Measurements from ENCODE around the gene LHFPL5.

Gene LHFPL5

DNA sequence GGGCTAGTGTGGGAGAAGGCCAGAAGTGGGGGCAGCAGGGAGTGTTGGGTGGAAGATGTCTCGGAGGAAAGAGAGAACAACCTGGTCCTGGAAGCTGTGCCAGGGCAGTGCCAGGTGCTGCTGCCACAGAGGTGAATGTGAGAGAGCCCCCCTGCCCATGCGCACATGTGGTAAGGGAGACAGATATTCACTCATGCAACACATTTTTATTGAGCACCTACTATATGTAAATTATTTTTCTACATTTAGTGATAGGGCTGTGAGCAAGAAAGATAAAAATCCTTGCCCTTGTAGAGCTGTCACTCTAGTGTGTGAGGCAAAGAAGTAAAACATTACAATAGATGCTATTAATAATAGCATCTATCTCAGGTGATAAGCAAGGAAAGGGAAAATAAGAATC, 23.9 kb upstream of the LHFPL5 start:
- ChIA-PET CTCF (no interaction called here), POLR2A (no interaction called here)
- Histone ChIP-seq H3K27me3 (replicated peaks in 2 of 5; ENCODE audit: control insufficient read depth in 4 of 5, insufficient read depth in 5 of 5, low read length in 4 of 5) (peaks cover 1 to 33% (median 8%) of the 10 kb centered on the region in 5 experiments), H3K9me3 (ENCODE audit: control extremely low read depth in 1 of 5, control insufficient read depth in 4 of 5, insufficient read depth in 2 of 5, low read depth in 1 of 5, low read length in 4 of 5) (no peaks in the 10 kb centered on the region), H3K27ac (ENCODE audit: insufficient read depth in 1 of 2, low read depth in 1 of 2, low read length in 2 of 2, poor library complexity in 1 of 2, severe bottlenecking in 2 of 2) (no peak overlapping the region), H3K4me1 (ENCODE audit: control extremely low read depth in 1 of 4, control insufficient read depth in 4 of 4, insufficient read depth in 4 of 4, low read length in 3 of 4) (peaks cover 0 to 7% (median 5%) of the 10 kb centered on the region in 4 experiments), H3K36me3 (ENCODE audit: control insufficient read depth in 4 of 4, insufficient read depth in 4 of 4, low read length in 3 of 4) (no peaks in the 10 kb centered on the region), H3K4me3 (ENCODE audit: control insufficient read depth in 1 of 7, extremely low read depth in 1 of 7, insufficient read depth in 4 of 7, low read depth in 2 of 7, low read length in 6 of 7) (no peak overlapping the region)
- WGBS (ENCODE audit: insufficient coverage) = 100% methylated on average over 1 of the region's 2 CpGs
- no peak for DNase-seq

DNA sequence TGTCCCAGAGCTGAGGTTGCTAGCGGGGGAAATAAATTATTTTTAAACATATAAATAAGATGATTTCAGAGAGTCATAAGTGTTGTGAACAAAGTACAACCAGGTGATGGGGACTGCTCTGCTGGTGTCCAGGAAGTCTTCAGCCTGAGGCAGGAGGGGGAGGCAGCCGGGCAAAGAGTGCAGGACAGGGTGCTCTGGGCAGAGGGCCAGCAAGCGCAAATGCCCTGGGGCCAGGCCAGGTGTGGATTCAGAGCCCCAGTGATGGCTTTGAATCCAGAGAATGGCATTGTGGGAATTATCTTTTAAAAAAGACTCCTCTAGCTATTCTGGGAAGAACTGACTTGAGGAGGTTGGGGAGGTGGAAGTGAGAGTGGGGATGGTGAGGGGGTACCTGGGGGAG, 22.7 kb upstream of the LHFPL5 start:
- 83% methylated on average over 2 of the region's 3 CpGs for WGBS (ENCODE audit: insufficient coverage)
- CTCF ChIA-PET = no interaction called here
- POLR2A ChIA-PET = no interaction called here
- Histone ChIP-seq H3K9me3 (ENCODE audit: control extremely low read depth in 1 of 5, control insufficient read depth in 4 of 5, insufficient read depth in 2 of 5, low read depth in 1 of 5, low read length in 4 of 5) (no peaks in the 10 kb centered on the region), H3K27ac (ENCODE audit: insufficient read depth in 1 of 2, low read depth in 1 of 2, low read length in 2 of 2, poor library complexity in 1 of 2, severe bottlenecking in 2 of 2) (no peak overlapping the region), H3K4me3 (ENCODE audit: control insufficient read depth in 1 of 7, extremely low read depth in 1 of 7, insufficient read depth in 4 of 7, low read depth in 2 of 7, low read length in 6 of 7) (no peak overlapping the region), H3K27me3 (replicated peaks in 2 of 5; ENCODE audit: control insufficient read depth in 4 of 5, insufficient read depth in 5 of 5, low read length in 4 of 5) (peaks cover 2 to 34% (median 16%) of the 10 kb centered on the region in 5 experiments), H3K36me3 (ENCODE audit: control insufficient read depth in 4 of 4, insufficient read depth in 4 of 4, low read length in 3 of 4) (no peaks in the 10 kb centered on the region), H3K4me1 (ENCODE audit: control extremely low read depth in 1 of 4, control insufficient read depth in 4 of 4, insufficient read depth in 4 of 4, low read length in 3 of 4) (peaks cover 0 to 3% (median 1%) of the 10 kb centered on the region in 4 experiments)
- DNase-seq = no peak

DNA sequence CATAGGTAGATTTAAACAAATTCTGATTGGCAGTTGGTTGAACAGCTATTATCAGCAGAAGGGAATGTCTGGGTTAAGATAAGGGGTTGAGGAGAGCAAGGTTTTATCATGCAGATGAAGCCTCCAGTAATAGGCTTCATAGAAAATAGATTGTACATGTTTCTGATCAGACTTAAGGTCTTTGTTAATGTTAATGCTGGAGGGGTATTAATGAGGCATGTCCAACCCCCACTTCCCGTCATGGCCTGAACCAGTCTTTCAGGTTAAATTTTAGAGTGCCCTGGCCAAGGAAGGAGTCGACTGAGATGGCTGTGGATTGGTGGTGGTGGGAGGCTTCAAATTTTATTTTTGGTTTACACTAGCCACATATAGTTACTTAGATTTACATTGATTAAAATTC, 21.0 kb upstream of the LHFPL5 start:
- H3K4me1 ChIP-seq (ENCODE audit: control extremely low read depth in 1 of 4, control insufficient read depth in 4 of 4, insufficient read depth in 4 of 4, low read length in 3 of 4) = peaks cover 0 to 3% (median 1%) of the 10 kb centered on the region in 4 experiments
- no CpG with 5 or more reads among the region's 2 CpGs for WGBS (ENCODE audit: insufficient coverage)
- H3K9me3 ChIP-seq (ENCODE audit: control extremely low read depth in 1 of 5, control insufficient read depth in 4 of 5, insufficient read depth in 2 of 5, low read depth in 1 of 5, low read length in 4 of 5) = no peaks in the 10 kb centered on the region
- no peak for DNase-seq
- CTCF ChIA-PET = no interaction called here
- no peak overlapping the region for H3K27ac ChIP-seq (ENCODE audit: insufficient read depth in 1 of 2, low read depth in 1 of 2, low read length in 2 of 2, poor library complexity in 1 of 2, severe bottlenecking in 2 of 2)
- H3K36me3 ChIP-seq (ENCODE audit: control insufficient read depth in 4 of 4, insufficient read depth in 4 of 4, low read length in 3 of 4) = no peaks in the 10 kb centered on the region
- peaks cover 5 to 50% (median 25%) of the 10 kb centered on the region in 5 experiments for H3K27me3 ChIP-seq (replicated peaks in 2 of 5; ENCODE audit: control insufficient read depth in 4 of 5, insufficient read depth in 5 of 5, low read length in 4 of 5)
- POLR2A ChIA-PET = no interaction called here
- H3K4me3 ChIP-seq (ENCODE audit: control insufficient read depth in 1 of 7, extremely low read depth in 1 of 7, insufficient read depth in 4 of 7, low read depth in 2 of 7, low read length in 6 of 7) = no peak overlapping the region

DNA sequence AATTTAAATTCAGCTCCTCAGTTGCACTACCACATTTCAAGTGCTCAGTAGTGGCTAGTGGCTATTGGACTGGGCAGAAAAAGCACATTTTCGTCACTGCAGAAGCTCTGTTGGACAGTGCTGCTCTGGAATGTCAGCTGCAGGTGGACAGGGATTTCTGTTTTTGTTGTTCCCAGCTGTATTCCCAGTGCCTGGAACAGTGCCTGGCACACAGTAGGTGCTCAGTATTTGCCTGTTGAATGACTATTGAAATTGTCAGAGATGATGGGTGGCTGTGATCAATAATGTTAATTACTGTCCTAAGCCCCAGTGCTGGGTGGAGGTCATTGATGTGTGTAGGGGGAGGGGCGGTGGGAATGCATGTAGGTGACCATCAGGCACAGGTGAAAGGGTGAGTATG, 18.9 kb upstream of the LHFPL5 start:
- CTCF ChIA-PET = interaction anchor here (1.0 kb wide), 1 partner anchor 18 kb away, joined by 3 read pairs; no protein-coding TSS in a partner anchor
- 77% methylated on average over 2 of the region's 2 CpGs for WGBS (ENCODE audit: insufficient coverage)
- POLR2A ChIA-PET = no interaction called here

DNA sequence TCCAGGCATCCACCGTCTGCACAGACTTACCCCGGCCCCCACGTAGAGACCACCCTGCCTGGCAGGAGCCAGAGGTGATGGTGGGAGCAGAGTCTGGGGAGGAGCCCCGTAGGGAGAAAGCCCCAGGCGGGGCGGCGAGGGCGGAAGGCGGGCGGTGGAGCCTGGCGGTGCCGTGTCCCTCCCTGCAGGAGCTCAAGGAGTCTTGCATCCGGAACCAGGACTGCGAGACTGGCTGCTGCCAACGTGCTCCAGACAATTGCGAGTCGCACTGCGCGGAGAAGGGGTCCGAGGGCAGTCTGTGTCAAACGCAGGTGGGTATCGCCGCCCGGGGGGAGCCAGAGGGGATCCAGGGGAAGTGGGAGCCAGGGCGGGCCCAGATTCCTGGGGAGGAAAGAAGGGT, 18.3 kb upstream of the LHFPL5 start:
- ChIA-PET POLR2A (interaction anchor here (0.5 kb wide), 1 partner anchor 35 kb away, joined by 4 read pairs; no protein-coding TSS in a partner anchor), CTCF (interaction anchor here (1.0 kb wide), 1 partner anchor 19 kb away, joined by 3 read pairs; no protein-coding TSS in a partner anchor)

More for the DNA sequence above, 18.9 kb upstream of the LHFPL5 start:
- no peaks in the 10 kb centered on the region for H3K36me3 ChIP-seq (ENCODE audit: control insufficient read depth in 4 of 4, insufficient read depth in 4 of 4, low read length in 3 of 4)
- no peaks in the 10 kb centered on the region for H3K9me3 ChIP-seq (ENCODE audit: control extremely low read depth in 1 of 5, control insufficient read depth in 4 of 5, insufficient read depth in 2 of 5, low read depth in 1 of 5, low read length in 4 of 5)
- no peak overlapping the region for H3K4me3 ChIP-seq (ENCODE audit: control insufficient read depth in 1 of 7, extremely low read depth in 1 of 7, insufficient read depth in 4 of 7, low read depth in 2 of 7, low read length in 6 of 7)
- peaks cover 0 to 3% (median 1%) of the 10 kb centered on the region in 4 experiments for H3K4me1 ChIP-seq (ENCODE audit: control extremely low read depth in 1 of 4, control insufficient read depth in 4 of 4, insufficient read depth in 4 of 4, low read length in 3 of 4)
- peaks cover 8 to 52% (median 27%) of the 10 kb centered on the region in 5 experiments for H3K27me3 ChIP-seq (replicated peaks in 2 of 5; ENCODE audit: control insufficient read depth in 4 of 5, insufficient read depth in 5 of 5, low read length in 4 of 5)
- DNase-seq = no peak
- H3K27ac ChIP-seq (ENCODE audit: insufficient read depth in 1 of 2, low read depth in 1 of 2, low read length in 2 of 2, poor library complexity in 1 of 2, severe bottlenecking in 2 of 2) = no peak overlapping the region

DNA sequence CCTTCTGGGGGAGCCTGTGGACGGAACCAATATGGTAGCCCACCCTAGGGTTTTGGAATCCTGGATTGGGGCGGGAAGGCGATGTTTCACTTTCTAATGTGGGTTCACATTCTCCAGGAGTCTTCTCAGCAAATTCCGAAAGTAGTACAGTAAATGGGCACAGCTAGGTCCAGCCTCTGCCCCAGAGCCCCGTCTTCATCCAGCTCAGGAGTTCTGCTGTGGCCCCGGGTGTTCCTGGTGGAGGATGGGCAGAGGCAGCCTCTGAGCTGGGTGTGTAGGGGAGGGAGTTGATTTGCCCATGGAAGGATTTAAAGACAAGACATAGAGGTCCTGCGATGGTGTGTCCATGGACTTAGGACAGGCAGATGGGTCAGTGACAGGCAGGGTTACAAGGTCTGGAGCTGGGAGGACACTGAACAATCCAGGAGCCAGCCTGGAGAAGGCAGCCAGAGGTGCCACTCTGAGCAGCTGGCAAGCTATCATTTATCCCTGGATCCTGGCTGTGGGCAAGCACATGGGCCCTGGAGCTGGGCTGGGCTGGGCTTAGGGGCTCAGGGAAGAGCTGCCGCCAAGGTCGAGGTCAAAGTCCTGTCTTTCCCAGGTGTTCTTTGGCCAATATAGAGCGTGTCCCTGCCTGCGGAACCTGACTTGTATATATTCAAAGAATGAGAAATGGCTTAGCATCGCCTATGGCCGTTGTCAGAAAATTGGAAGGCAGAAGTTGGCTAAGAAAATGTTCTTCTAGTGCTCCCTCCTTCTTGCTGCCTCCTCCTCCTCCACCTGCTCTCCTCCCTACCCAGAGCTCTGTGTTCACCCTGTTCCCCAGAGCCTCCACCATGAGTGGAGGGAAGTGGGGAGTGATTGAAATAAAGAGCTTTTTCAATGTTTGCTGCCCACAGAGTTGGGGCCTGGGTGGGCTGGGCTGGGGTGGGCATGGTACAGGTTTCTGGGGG, 17.6 kb upstream of the LHFPL5 start:
- peaks cover 0 to 3% (median 1%) of the 10 kb centered on the region in 4 experiments for H3K4me1 ChIP-seq (ENCODE audit: control extremely low read depth in 1 of 4, control insufficient read depth in 4 of 4, insufficient read depth in 4 of 4, low read length in 3 of 4)
- H3K27me3 ChIP-seq (replicated peaks in 2 of 5; ENCODE audit: control insufficient read depth in 4 of 5, insufficient read depth in 5 of 5, low read length in 4 of 5) = peaks cover 8 to 50% (median 27%) of the 10 kb centered on the region in 5 experiments
- ChIA-PET CTCF (no interaction called here), POLR2A (interaction anchor here (0.5 to 0.9 kb wide), 2 partner anchors 11 to 34 kb away, joined by 3 to 4 read pairs; no protein-coding TSS in a partner anchor)
- 87% methylated on average over 7 of the region's 13 CpGs for WGBS (ENCODE audit: insufficient coverage)
- H3K36me3 ChIP-seq (ENCODE audit: control insufficient read depth in 4 of 4, insufficient read depth in 4 of 4, low read length in 3 of 4) = no peaks in the 10 kb centered on the region
- H3K27ac ChIP-seq (ENCODE audit: insufficient read depth in 1 of 2, low read depth in 1 of 2, low read length in 2 of 2, poor library complexity in 1 of 2, severe bottlenecking in 2 of 2) = no peak overlapping the region
- no peak for DNase-seq
- H3K9me3 ChIP-seq (ENCODE audit: control extremely low read depth in 1 of 5, control insufficient read depth in 4 of 5, insufficient read depth in 2 of 5, low read depth in 1 of 5, low read length in 4 of 5) = no peaks in the 10 kb centered on the region
- no peak overlapping the region for H3K4me3 ChIP-seq (ENCODE audit: control insufficient read depth in 1 of 7, extremely low read depth in 1 of 7, insufficient read depth in 4 of 7, low read depth in 2 of 7, low read length in 6 of 7)

More for the DNA sequence above, 18.3 kb upstream of the LHFPL5 start:
- WGBS (ENCODE audit: insufficient coverage) = 33% methylated on average over 25 of the region's 25 CpGs
- H3K9me3 ChIP-seq (ENCODE audit: control extremely low read depth in 1 of 5, control insufficient read depth in 4 of 5, insufficient read depth in 2 of 5, low read depth in 1 of 5, low read length in 4 of 5) = no peaks in the 10 kb centered on the region
- peaks cover 0 to 3% (median 1%) of the 10 kb centered on the region in 4 experiments for H3K4me1 ChIP-seq (ENCODE audit: control extremely low read depth in 1 of 4, control insufficient read depth in 4 of 4, insufficient read depth in 4 of 4, low read length in 3 of 4)
- H3K4me3 ChIP-seq (ENCODE audit: control insufficient read depth in 1 of 7, extremely low read depth in 1 of 7, insufficient read depth in 4 of 7, low read depth in 2 of 7, low read length in 6 of 7) = no peak overlapping the region
- no peak overlapping the region for H3K27ac ChIP-seq (ENCODE audit: insufficient read depth in 1 of 2, low read depth in 1 of 2, low read length in 2 of 2, poor library complexity in 1 of 2, severe bottlenecking in 2 of 2)
- H3K36me3 ChIP-seq (ENCODE audit: control insufficient read depth in 4 of 4, insufficient read depth in 4 of 4, low read length in 3 of 4) = no peaks in the 10 kb centered on the region
- DNase-seq = no peak
- peaks cover 8 to 52% (median 27%) of the 10 kb centered on the region in 5 experiments for H3K27me3 ChIP-seq (replicated peaks in 2 of 5; ENCODE audit: control insufficient read depth in 4 of 5, insufficient read depth in 5 of 5, low read length in 4 of 5)

DNA sequence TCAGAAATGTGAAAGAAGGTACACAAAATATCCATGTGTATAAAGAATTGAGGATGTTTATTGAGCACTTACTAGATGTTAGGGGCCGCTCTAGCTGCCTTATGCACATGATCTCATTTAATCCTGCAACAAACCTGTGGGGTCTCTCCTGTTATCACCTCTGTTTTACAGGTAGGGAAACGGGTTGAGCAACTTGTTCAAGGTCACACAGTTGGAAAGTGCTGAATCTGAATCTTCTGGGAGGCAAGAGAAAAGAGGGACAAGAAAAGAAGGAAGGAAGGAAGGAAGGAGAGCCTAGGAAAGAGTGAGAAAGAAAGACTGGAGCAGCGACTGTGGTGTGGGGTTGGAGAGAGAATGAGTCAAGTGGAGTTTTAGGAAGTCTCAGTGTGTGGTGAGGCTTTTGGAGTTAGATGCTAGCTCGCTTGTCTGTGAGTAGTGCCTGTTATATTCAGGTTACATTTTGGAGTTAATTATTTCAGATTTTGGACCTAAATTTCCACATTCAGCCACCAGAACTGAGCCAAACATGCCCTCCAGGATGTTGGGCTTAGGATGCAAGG, 16.6 kb upstream of the LHFPL5 start:
- Histone ChIP-seq H3K36me3 (ENCODE audit: control insufficient read depth in 4 of 4, insufficient read depth in 4 of 4, low read length in 3 of 4) (no peaks in the 10 kb centered on the region), H3K27ac (ENCODE audit: insufficient read depth in 1 of 2, low read depth in 1 of 2, low read length in 2 of 2, poor library complexity in 1 of 2, severe bottlenecking in 2 of 2) (no peak overlapping the region), H3K9me3 (ENCODE audit: control extremely low read depth in 1 of 5, control insufficient read depth in 4 of 5, insufficient read depth in 2 of 5, low read depth in 1 of 5, low read length in 4 of 5) (no peaks in the 10 kb centered on the region), H3K4me3 (ENCODE audit: control insufficient read depth in 1 of 7, extremely low read depth in 1 of 7, insufficient read depth in 4 of 7, low read depth in 2 of 7, low read length in 6 of 7) (no peak overlapping the region), H3K27me3 (replicated peaks in 2 of 5; ENCODE audit: control insufficient read depth in 4 of 5, insufficient read depth in 5 of 5, low read length in 4 of 5) (peaks cover 8 to 50% (median 27%) of the 10 kb centered on the region in 5 experiments), H3K4me1 (ENCODE audit: control extremely low read depth in 1 of 4, control insufficient read depth in 4 of 4, insufficient read depth in 4 of 4, low read length in 3 of 4) (peaks cover 0 to 3% (median 1%) of the 10 kb centered on the region in 4 experiments)
- no peak for DNase-seq
- POLR2A ChIA-PET = no interaction called here
- CTCF ChIA-PET = no interaction called here
- WGBS (ENCODE audit: insufficient coverage) = 84% methylated on average over 4 of the region's 4 CpGs
